KBM-7 (cell line): ENCODE results near the gene ATP6V1E1.

Experiments
- DNase-seq: peaks from one replicate; pipeline ENCODE4 v3.0.0-alpha.2; 2015
- in situ Hi-C: fragments of 300-500 bp; cut with MboI; formaldehyde crosslinking; loops from 2 replicates; pipeline ENCODE4 v1.14.3; 2020; ENCODE audit warnings: low sequenced_read_pairs, low pct_unique_long_range_greater_than_20kb, mixed read lengths

The ATP6V1E1 gene

DNA sequence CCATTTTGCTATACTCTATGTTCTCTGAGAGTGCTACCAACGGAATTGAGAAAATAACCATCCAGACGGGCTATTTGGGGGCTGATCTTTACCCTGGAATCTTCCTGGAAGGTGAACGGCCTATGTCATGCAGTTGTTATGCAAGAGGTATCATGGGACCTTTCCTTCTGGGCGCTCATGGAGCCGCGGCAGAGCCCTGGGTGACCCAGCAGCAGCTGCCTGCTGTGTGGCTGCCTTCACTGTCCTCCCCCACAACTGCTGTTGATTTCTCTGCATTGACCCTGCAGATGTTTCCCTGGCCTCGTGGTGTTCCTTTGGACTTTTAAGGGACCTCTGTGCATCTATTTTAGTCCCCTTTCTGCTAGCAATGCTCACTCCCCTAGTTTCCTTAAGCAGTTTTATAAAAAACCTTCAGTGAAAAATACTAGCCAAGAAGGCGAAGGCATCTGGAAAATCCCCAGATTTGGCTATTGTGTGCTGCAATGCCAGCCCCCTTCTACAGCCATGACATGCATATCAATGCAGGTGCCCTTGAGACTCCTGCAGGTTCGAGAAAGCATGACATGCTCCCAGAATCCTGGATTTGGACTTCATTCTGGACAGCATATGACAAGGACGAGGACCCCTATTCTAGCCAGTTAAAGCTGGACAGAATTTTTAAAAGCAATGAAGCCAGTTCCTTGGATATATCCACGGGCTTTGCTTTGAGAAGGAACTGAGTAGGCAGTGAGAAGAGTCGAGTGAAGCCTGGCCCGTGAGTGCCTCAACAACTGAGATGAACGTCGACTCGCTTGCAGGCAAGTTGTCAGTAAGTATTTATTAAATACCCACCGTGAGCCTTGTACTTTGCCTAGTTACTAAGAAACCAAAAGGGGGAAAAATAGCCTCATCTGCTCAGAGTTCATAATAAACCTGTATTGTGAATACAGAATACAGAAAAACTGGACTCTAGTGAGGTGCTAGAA lies 65.4 kb downstream of the ATP6V1E1 start, which contains the start of gene SLC25A18:
TSS of gene SLC25A18 (plus strand) at position 593 of the 965 bp plus-strand sequence. CDS start 16,447 bp downstream, outside the sequence.
- in situ Hi-C loops = no loop called here
- peak; percentile 26 for DNase-seq

DNA sequence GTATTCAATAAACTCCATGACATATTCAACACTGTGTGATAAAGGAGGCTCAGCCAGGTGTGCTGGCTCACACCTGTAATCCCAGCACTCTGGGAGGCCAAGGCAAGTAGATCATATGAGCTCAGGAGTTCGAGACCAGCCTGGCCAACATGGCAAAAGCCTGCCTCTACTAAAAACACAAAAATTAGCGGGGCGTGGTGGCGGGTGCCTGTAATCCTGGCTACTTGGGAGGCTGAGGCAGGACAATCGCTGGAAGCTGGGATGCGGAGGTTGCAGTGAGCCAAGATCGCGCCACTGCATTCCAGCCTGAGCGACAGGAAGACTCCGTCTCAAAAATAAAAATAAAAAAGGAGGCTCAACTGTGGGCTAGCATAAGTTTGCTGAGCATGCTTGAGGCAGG lies 69.4 kb downstream of the ATP6V1E1 start:
- DNase-seq = no peak
- in situ Hi-C loops = loop anchor here (10.0 kb wide), 1 partner anchor 64 kb away; no protein-coding TSS in a partner anchor

DNA sequence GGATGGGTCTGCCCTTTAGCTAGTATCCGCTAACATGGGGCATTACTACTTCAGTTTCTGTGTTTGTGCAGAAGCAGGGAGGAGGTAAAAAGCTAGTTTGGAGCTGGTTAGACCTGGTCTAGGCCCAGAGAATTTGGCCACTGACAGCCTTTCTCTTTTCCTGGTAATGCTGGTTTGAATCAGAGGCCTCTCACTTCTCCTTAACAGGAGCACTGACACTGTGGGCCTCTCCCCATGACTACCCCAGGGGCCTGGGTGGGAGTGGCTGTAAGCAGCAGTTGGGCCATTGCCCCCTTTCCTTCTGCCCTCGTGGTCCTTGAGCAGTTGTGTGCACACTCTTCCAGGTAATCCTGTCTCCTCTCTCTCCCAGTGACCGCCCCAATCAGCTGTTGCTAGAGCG lies 73.7 kb downstream of the ATP6V1E1 start:
- in situ Hi-C loops = loop anchor here (10.0 kb wide), 1 partner anchor 60 kb away; no protein-coding TSS in a partner anchor
- DNase-seq = no peak

DNA sequence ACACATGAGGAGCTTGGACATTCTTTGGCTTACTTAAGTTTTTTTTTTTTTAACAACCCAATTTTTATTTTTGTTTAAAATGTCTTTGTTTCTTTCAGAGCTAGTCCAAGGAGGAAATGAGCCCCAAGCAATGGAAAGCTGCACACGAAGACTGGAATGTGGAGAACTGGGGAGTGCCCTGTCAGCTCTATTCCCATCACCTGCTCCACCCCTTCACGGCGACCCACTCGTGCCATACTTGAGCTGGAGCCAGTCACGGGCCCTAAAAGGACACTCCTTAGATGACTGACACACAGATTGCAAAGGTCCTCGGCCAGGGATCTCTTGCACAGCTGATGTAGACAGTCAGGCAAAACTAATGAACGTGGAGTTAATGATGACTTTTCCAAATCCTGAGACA lies 75.8 kb downstream of the ATP6V1E1 start:
- in situ Hi-C loops = loop anchor here (10.0 kb wide), 1 partner anchor 58 kb away; no protein-coding TSS in a partner anchor
- DNase-seq = no peak

DNA sequence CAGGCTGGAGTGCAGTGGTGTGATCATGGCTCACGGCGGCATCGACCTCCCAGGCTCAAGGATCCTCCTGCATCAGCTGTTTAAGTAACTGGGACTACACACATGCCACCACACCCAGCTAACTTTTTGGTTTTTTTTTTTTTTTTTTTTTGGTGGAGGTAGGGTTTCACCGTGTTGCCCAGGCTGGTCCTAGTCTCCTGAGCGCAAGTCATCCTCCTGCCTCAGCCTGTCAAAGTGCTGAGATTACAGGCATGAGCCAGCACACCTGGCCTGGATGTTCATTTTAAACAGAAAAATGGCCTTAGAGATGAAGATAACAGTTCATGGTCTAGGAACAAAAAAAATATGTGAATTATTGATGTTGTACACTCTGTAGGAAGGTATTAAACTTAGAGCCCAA lies 78.9 kb downstream of the ATP6V1E1 start:
- in situ Hi-C loops = loop anchor here (10.0 kb wide), 1 partner anchor 55 kb away; no protein-coding TSS in a partner anchor
- DNase-seq = no peak

DNA sequence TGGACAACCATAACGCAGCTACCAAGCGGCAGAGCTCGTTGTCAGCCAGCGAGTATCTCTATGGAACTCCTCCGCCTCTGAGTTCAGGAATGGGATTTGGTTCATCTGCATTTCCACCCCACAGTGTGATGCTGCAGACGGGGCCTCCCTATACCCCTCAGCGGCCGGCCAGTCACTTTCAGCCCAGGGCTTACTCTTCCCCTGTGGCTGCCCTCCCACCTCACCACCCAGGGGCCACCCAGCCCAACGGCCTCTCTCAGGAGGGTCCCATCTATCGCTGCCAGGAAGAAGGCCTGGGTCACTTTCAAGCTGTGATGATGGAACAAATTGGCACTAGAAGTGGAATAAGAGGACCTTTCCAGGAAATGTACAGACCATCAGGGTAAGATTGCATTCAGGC lies 79.4 kb downstream of the ATP6V1E1 start:
- DNase-seq = no peak
- in situ Hi-C loops = no loop called here

DNA sequence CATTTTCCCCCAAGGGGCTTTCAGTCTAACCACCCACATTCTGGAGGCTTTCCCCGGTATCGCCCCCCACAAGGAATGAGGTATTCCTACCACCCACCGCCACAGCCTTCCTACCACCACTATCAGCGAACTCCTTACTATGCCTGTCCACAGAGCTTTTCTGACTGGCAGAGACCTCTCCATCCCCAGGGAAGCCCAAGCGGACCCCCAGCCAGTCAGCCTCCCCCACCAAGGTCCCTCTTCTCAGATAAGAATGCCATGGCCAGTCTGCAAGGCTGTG lies 79.9 kb downstream of the ATP6V1E1 start:
- no peak for DNase-seq
- in situ Hi-C loops = no loop called here

DNA sequence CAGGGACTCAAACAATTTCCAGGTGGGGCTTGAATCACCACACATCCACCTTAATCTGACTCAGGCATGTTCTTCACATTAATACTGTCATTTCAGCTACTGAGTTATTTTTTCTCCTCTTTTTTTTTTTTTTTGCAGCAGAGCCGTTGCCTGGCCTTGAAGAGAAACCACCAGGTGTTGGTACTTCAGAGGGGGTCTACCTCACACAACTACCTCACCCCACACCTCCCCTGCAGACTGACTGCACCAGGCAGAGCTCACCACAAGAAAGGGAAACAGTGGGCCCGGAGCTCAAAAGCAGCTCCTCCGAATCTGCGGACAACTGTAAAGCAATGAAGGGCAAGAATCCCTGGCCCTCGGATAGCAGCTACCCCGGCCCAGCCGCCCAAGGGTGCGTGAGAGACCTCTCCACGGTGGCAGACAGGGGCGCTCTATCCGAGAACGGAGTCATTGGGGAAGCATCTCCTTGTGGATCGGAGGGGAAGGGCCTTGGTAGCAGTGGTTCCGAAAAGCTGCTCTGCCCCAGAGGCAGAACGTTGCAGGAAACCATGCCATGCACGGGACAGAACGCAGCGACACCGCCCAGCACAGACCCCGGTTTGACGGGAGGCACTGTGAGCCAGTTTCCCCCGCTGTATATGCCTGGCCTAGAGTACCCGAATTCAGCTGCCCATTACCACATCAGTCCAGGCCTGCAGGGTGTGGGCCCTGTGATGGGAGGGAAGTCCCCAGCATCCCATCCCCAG lies 80.4 kb downstream of the ATP6V1E1 start:
- DNase-seq = no peak
- in situ Hi-C loops = no loop called here

DNA sequence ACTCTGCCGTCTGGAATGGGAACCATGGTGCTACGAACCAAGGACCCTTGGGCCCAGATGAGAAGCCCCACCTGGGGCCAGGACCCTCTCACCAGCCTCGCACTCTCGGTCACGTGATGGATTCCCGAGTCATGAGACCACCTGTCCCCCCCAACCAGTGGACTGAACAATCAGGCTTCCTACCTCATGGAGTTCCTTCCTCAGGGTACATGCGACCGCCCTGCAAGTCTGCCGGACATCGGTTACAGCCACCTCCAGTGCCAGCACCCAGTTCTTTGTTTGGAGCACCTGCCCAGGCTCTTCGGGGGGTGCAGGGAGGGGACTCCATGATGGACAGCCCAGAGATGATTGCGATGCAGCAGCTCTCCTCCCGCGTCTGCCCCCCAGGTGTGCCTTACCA lies 86.1 kb downstream of the ATP6V1E1 start:
- no peak for DNase-seq
- in situ Hi-C loops = no loop called here
